ENCODE data around the gene TOP1. TPM values are rescaled to one million over a fixed set of nuclear protein-coding genes. Genes with fewer than 3 reads are reported as not detected.
"Not testable (repeated sequence)": the region's sequence is repeated elsewhere in the genome, so short reads cannot be mapped to it uniquely, and the experiment has no call there.

TOP1 gene
- polyA plus RNA-seq, 4 donors, result 109 to 129 (median 119) TPM

- no peak for DNase-seq (ENCODE audit: low read depth in 4 of 4, low spot score in 3 of 4)
Measured at GRCh38 chr20:41003143-41003935, 25.3 kb upstream of the TOP1 start.

DNA sequence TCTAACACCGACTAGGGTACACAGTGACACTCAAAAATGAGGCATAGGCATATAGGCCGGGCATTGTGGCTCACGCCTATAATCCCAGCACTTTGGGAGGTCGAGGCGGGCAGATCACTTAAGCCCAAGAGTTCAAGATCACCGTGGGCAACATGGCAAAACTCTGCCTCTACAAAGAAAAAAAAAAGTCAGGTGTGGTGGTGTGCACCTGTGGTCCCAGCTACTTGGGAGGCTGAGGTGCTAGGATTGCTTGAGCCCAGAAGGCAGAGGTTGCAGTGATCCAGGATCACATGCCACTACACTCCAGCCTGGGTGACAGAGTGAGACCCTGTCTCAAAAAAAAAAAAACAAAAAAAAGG, 24.7 kb upstream of the TOP1 start:
- not testable (repeated sequence) for DNase-seq (ENCODE audit: low read depth in 4 of 4, low spot score in 3 of 4)

GRCh38 chr20:41004531-41005360, 23.9 kb upstream of the TOP1 start:
- no peak for DNase-seq (ENCODE audit: low read depth in 4 of 4, low spot score in 3 of 4)

- peak in 1 of 4 donors; percentile 59 for DNase-seq (ENCODE audit: low read depth in 4 of 4, low spot score in 3 of 4)
Measured at GRCh38 chr20:41005361-41005729, 23.3 kb upstream of the TOP1 start.

DNA sequence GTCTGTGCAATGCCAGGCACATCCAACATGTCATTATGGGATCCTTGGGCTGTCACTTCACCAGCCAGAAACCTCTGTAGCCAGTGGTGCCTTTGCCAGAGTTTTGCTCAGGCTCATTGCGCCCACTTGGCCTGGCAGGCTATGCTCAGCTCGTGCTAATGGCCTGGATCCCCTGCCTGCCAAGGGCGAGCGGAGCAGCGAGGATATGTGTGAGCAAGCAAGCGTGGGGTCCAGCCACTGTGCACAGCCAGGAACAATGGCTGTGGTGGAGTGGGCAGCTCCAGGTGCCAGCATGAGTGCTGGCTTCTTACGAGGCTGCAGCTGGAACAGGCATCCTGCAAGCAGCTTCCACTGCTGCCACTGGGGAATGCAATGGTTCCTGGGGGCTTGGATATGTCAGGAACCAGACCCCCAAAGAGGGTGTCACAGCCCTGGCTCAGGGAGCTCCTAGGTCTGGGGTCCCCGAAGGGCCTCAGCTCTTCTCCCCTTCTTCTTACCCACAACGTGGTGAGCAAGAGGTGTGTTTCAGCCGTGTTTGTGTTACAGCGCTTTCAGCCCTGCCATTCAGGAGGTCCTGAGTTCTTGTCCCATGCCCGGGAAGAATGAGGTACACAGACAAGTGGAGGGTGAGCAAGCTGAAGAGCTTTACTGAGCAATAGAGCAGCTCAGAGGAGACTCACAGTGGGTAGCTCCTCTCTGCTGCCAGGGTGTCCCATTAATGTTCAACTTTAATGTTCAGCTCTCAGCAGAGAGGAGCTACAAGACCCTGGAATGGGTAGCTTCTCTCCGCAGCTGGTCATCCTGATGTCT, 22.3 kb upstream of the TOP1 start:
- no peak for DNase-seq (ENCODE audit: low read depth in 4 of 4, low spot score in 3 of 4)

GRCh38 chr20:41006936-41007474, 21.6 kb upstream of the TOP1 start:
- no peak for DNase-seq (ENCODE audit: low read depth in 4 of 4, low spot score in 3 of 4)

GRCh38 chr20:41007481-41007880, 21.1 kb upstream of the TOP1 start:
- no peak for DNase-seq (ENCODE audit: low read depth in 4 of 4, low spot score in 3 of 4)

GRCh38 chr20:41009946-41010345, 18.7 kb upstream of the TOP1 start:
- no peak for DNase-seq (ENCODE audit: low read depth in 4 of 4, low spot score in 3 of 4)

- DNase-seq (ENCODE audit: low read depth in 4 of 4, low spot score in 3 of 4), result no peak
Measured at GRCh38 chr20:41011551-41012067, 17.0 kb upstream of the TOP1 start.

GRCh38 chr20:41014561-41015088, 14.0 kb upstream of the TOP1 start:
- DNase-seq (ENCODE audit: low read depth in 4 of 4, low spot score in 3 of 4), result no peak

- DNase-seq (ENCODE audit: low read depth in 4 of 4, low spot score in 3 of 4), result no peak
Measured at GRCh38 chr20:41017448-41018042, 11.1 kb upstream of the TOP1 start.

DNA sequence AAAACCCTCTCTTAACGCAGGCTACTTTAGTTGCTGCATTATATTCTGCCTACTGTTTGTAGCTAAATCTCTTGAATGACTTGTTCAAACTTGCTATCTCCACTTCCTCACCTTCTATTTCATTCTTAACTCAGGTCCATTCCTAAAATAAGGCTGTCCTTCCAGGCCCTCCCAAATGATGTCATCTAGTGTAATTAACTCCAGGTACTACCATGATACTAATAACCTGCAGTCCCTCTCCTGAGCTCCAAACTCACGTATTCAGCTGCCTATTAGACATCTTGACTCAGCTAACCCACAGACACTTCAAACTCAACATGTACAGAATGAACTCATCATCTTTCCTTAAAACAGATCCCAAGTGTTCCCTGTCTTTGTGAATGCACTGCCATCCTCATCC, 10.5 kb upstream of the TOP1 start:
- DNase-seq (ENCODE audit: low read depth in 4 of 4, low spot score in 3 of 4), result no peak

DNA sequence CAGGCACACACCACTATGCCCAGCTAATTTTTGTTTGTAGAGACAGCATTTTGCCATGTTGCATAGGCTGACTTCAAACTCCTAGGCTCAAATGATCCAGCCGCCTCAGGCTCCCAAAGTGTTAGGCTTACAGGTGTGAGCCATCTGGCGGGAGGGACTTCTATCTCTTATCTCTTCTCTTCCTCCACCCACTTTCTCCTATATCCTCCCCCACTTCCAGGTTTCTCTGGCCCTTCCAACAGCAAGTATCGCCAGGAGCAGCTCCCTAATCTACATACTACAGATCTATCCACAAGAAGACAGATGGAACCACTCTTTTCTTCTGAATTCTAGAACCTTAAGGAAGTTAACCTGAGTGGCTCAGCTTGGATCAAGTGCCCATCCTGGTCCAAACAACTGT, 5.1 kb upstream of the TOP1 start:
- no peak for DNase-seq (ENCODE audit: low read depth in 4 of 4, low spot score in 3 of 4)

- DNase-seq (ENCODE audit: low read depth in 4 of 4, low spot score in 3 of 4), result no peak
Measured at GRCh38 chr20:41027366-41027765, 1.3 kb upstream of the TOP1 start.

DNA sequence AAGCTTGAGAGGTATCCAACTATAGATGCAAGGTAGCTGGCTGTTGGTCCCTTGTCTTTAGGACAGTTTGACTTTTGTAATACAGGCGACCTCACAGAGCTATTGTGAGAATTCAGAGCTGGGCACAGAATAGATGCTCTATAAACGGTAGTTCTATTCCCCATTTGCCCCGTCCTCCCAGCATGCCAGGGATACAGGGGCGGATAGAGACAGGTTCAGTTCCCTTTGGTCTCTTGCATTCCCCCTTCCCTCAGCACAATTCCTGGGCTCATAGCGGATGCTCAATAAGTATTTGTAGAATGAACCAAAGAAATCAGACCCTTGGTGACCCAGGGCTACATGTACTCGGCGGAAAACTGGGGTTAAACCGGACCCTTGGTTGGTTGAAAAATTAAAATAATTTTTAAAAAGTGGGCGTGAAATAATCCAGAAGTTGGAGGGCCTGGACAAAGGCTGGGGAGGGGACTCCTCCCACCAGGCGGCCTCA, 707 bp upstream of the TOP1 start:
- no peak for DNase-seq (ENCODE audit: low read depth in 4 of 4, low spot score in 3 of 4)

GRCh38 chr20:41029150-41029901, 704 bp downstream of the TOP1 start:
- DNase-seq (ENCODE audit: low read depth in 4 of 4, low spot score in 3 of 4), result peak in 1 of 4 donors; percentile 43

GRCh38 chr20:41030061-41030460, 1.4 kb downstream of the TOP1 start:
- DNase-seq (ENCODE audit: low read depth in 4 of 4, low spot score in 3 of 4), result no peak

GRCh38 chr20:41030531-41031242, 2.1 kb downstream of the TOP1 start:
- no peak for DNase-seq (ENCODE audit: low read depth in 4 of 4, low spot score in 3 of 4)

DNA sequence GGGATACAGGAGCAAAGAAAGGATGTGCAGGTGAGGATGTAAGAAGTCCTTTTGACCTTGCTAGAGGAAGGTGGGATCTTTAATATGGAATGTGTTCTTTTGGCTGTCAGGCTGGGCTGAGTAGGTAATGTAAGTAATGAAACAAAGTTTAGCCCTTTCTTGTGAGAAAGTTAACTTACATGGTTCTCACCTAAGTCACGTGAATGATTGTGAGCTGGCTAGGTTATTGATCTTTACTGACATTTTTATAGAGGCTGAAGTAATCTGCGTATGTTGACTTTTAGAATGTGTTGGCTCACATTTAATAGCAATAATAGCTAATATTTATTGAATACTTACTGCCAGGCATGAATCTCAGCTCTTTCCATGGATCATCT, 2.6 kb downstream of the TOP1 start:
- DNase-seq (ENCODE audit: low read depth in 4 of 4, low spot score in 3 of 4), result no peak

Measured in right renal pelvis (tissue), 4 donors.